ENCODE results near the gene CARD9. TPM values are rescaled to one million over a fixed set of nuclear protein-coding genes. Genes with fewer than 3 reads are reported as not detected.
"Not testable (repeated sequence)": the region's sequence is repeated elsewhere in the genome, so short reads cannot be mapped to it uniquely, and the experiment has no call there.

CARD9 gene
- total RNA-seq, 2 donors from 2014 or later = 0.15 to 1.1 TPM

GRCh38 chr9:136353757-136354488 lies 19.5 kb downstream of the CARD9 start:
- Histone ChIP-seq H3K27me3 (no peaks in the 10 kb centered on the region), H3K36me3 (peaks cover 18% of the 10 kb centered on the region), H3K9me3 (no peaks in the 10 kb centered on the region), H3K4me1 (peaks cover 0 to 38% of the 10 kb centered on the region in 2 donors), H3K4me3 (peak overlapping the region; percentile 25 to 34), H3K27ac (peak overlapping the region; percentile 89 to 97)
- no peak for DNase-seq (ENCODE audit: low spot score)
- no peak for TF ChIP-seq CTCF (IDR thresholded peaks at IDR 0.05)

- no peak for TF ChIP-seq CTCF (IDR thresholded peaks at IDR 0.05)
- peak overlapping the region; percentile 89 to 97 for H3K27ac ChIP-seq
Observed at GRCh38 chr9:136353088-136353487, 20.4 kb downstream of the CARD9 start.

GRCh38 chr9:136352682-136353081 lies 20.8 kb downstream of the CARD9 start:
- TF ChIP-seq CTCF (IDR thresholded peaks at IDR 0.05) = no peak
- no peak for DNase-seq (ENCODE audit: low spot score)

More at GRCh38 chr9:136353088-136353487, 20.4 kb downstream of the CARD9 start:
- Histone ChIP-seq H3K4me3 (peak overlapping the region; percentile 25 to 34), H3K4me1 (peaks cover 0 to 40% of the 10 kb centered on the region in 2 donors), H3K27me3 (no peaks in the 10 kb centered on the region), H3K9me3 (no peaks in the 10 kb centered on the region), H3K36me3 (peaks cover 12% of the 10 kb centered on the region)
- DNase-seq (ENCODE audit: low spot score) = no peak

GRCh38 chr9:136351868-136352267 lies 21.6 kb downstream of the CARD9 start:
- H3K27ac ChIP-seq = peak overlapping the region in 1 of 2 donors; percentile 26
- H3K27me3 ChIP-seq; H3K36me3 ChIP-seq; H3K4me3 ChIP-seq; DNase-seq (ENCODE audit: low spot score); H3K9me3 ChIP-seq: not testable (repeated sequence)
- H3K4me1 ChIP-seq = peaks cover 0 to 52% of the 10 kb centered on the region in 2 donors

More at GRCh38 chr9:136352682-136353081, 20.8 kb downstream of the CARD9 start:
- Histone ChIP-seq H3K36me3 (peaks cover 9% of the 10 kb centered on the region), H3K27me3 (no peaks in the 10 kb centered on the region), H3K4me1 (peaks cover 0 to 44% of the 10 kb centered on the region in 2 donors), H3K9me3 (no peaks in the 10 kb centered on the region), H3K27ac (peak overlapping the region; percentile 89 to 97), H3K4me3 (peak overlapping the region; percentile 25 to 34)

GRCh38 chr9:136351252-136351800 lies 22.1 kb downstream of the CARD9 start:
- Histone ChIP-seq H3K4me3 (no peak overlapping the region), H3K27me3 (no peaks in the 10 kb centered on the region), H3K36me3 (peaks cover 3% of the 10 kb centered on the region), H3K27ac (peak overlapping the region in 1 of 2 donors; percentile 26), H3K4me1 (peaks cover 0 to 57% of the 10 kb centered on the region in 2 donors), H3K9me3 (no peaks in the 10 kb centered on the region)
- TF ChIP-seq CTCF (IDR thresholded peaks at IDR 0.05) = no peak
- no peak for DNase-seq (ENCODE audit: low spot score)

GRCh38 chr9:136349546-136349945 lies 23.9 kb downstream of the CARD9 start:
- Histone ChIP-seq H3K27ac (no peak overlapping the region), H3K27me3 (no peaks in the 10 kb centered on the region), H3K36me3 (no peaks in the 10 kb centered on the region), H3K4me1 (peaks cover 0 to 61% of the 10 kb centered on the region in 2 donors), H3K9me3 (no peaks in the 10 kb centered on the region), H3K4me3 (no peak overlapping the region)
- DNase-seq (ENCODE audit: low spot score) = no peak
- TF ChIP-seq CTCF (IDR thresholded peaks at IDR 0.05) = no peak
